Mammary epithelial cell (primary cell): ENCODE results near the gene TCFL5.

Source experiments
- CTCF ChIP-seq, 2 donors: IDR thresholded peaks in 1 of 2; conservative IDR thresholded peaks in 1 of 2; 2 replicates each; pipeline ENCODE4 v1.5.1; 2011 to 2012; ENCODE audit warnings: inconsistent platforms in 2 of 2, low read length in 2 of 2, mild to moderate bottlenecking in 2 of 2, control low read depth in 1 of 2, low read depth in 1 of 2; ENCODE audit not compliant: insufficient read depth in 1 of 2; ENCODE audit errors: extremely low read depth in 1 of 2
- EZH2 ChIP-seq: IDR thresholded peaks from 2 replicates; pipeline ENCODE4 v1.6.1; 2012; ENCODE audit warnings: low read length, inconsistent platforms, borderline replicate concordance

- TF ChIP-seq CTCF (conservative IDR thresholded peaks at IDR 0.05 in 1 of 2, IDR thresholded peaks at IDR 0.05 in 1 of 2; ENCODE audit: extremely low read depth in 1 of 2, insufficient read depth in 1 of 2, low read depth in 1 of 2, low read length in 2 of 2) (peak; percentile 68 to 90), EZH2 (no peak)
Measured at GRCh38 chr20:62808211-62808865, 53.3 kb downstream of the TCFL5 start.
